OCI-LY1 (cell line): ENCODE results near the gene FAM98B.

Experiments
- H2AFZ ChIP-seq: fragments of 200-600 bp; sonication (generic), shearing (Covaris generic); 2 replicates; pipeline ENCODE4 v1.6.0; 2014; ENCODE audit warnings: antibody characterized with exemption, mild to moderate bottlenecking, low read length
- H3F3A ChIP-seq: fragments of 200-600 bp; sonication (generic), shearing (Covaris generic); 2 replicates; pipeline ENCODE4 v1.6.0; 2014; ENCODE audit warnings: mild to moderate bottlenecking, antibody characterized with exemption, low read length, moderate library complexity; ENCODE audit not compliant: insufficient read depth
- H3K27ac ChIP-seq: fragments of 200-600 bp; sonication (generic); 2 replicates; pipeline ENCODE4 v1.5.1; 2014; ENCODE audit warnings: low read length, mixed run types, mild to moderate bottlenecking, low read depth; ENCODE audit not compliant: poor library complexity, severe bottlenecking
- H3K27me3 ChIP-seq: fragments of 200-600 bp; sonication (generic); 2 replicates; pipeline ENCODE4 v1.6.0; 2014; ENCODE audit warnings: antibody characterized with exemption, mild to moderate bottlenecking, low read length, moderate library complexity; ENCODE audit not compliant: insufficient read depth
- H3K36me3 ChIP-seq: fragments of 200-600 bp; sonication (generic); 2 replicates; pipeline ENCODE4 v1.6.1; 2014; ENCODE audit warnings: mild to moderate bottlenecking, antibody characterized with exemption, low read length, moderate library complexity, mixed read lengths; ENCODE audit not compliant: insufficient read depth
- H3K4me1 ChIP-seq: fragments of 200-600 bp; sonication (generic); 2 replicates; pipeline ENCODE4 v1.5.1; 2014; ENCODE audit warnings: mild to moderate bottlenecking, low read length, moderate library complexity; ENCODE audit not compliant: insufficient read depth, severe bottlenecking
- H3K4me2 ChIP-seq: fragments of 200-600 bp; sonication (generic), shearing (Covaris generic); 2 replicates; pipeline ENCODE4 v1.6.1; 2014; ENCODE audit warnings: low read length
- H3K4me3 ChIP-seq: fragments of 200-600 bp; sonication (generic); 2 replicates; pipeline ENCODE4 v1.5.1; 2014; ENCODE audit warnings: low read length, low read depth, mild to moderate bottlenecking, mixed read lengths; ENCODE audit not compliant: poor library complexity, severe bottlenecking
- H3K79me2 ChIP-seq: fragments of 200-600 bp; shearing (Covaris generic); 2 replicates; pipeline ENCODE4 v1.6.1; 2016; ENCODE audit warnings: mixed run types, low read length, mixed read lengths; ENCODE audit not compliant: insufficient read depth
- H3K9ac ChIP-seq: fragments of 200-600 bp; sonication (generic), shearing (Covaris generic); 2 replicates; pipeline ENCODE4 v1.6.1; 2014; ENCODE audit warnings: mild to moderate bottlenecking, low read length, mixed read lengths
- H3K9me2 ChIP-seq: fragments of 200-600 bp; sonication (generic), shearing (Covaris generic); 2 replicates; pipeline ENCODE4 v1.6.1; 2014; ENCODE audit warnings: low read depth, mild to moderate bottlenecking, low read length, mixed read lengths
- H3K9me3 ChIP-seq: fragments of 200-600 bp; shearing (Covaris generic); 2 replicates; pipeline ENCODE4 v1.6.1; 2014; ENCODE audit warnings: low read length, mixed read lengths
- H4K20me1 ChIP-seq: fragments of 200-600 bp; sonication (generic), shearing (Covaris generic); 2 replicates; pipeline ENCODE4 v1.6.0; 2016; ENCODE audit warnings: mild to moderate bottlenecking, low read length; ENCODE audit not compliant: insufficient read depth
- EZH2 ChIP-seq: fragments of 200-600 bp; sonication (generic), shearing (Covaris generic); IDR thresholded peaks from 2 replicates; pipeline ENCODE4 v1.8.0; 2017; ENCODE audit warnings: borderline replicate concordance, mixed run types, mild to moderate bottlenecking, antibody characterized with exemption, low read length, moderate library complexity, mixed read lengths
- TF ChIP-seq, protein P1 (sequence below): fragments of 200-600 bp; sonication (generic), shearing (Covaris generic); IDR thresholded peaks from 2 replicates; pipeline ENCODE4 v1.5.1; 2017; ENCODE audit warnings: mild to moderate bottlenecking, antibody characterized with exemption, low read length, moderate library complexity, mixed read lengths

Gene FAM98B

DNA sequence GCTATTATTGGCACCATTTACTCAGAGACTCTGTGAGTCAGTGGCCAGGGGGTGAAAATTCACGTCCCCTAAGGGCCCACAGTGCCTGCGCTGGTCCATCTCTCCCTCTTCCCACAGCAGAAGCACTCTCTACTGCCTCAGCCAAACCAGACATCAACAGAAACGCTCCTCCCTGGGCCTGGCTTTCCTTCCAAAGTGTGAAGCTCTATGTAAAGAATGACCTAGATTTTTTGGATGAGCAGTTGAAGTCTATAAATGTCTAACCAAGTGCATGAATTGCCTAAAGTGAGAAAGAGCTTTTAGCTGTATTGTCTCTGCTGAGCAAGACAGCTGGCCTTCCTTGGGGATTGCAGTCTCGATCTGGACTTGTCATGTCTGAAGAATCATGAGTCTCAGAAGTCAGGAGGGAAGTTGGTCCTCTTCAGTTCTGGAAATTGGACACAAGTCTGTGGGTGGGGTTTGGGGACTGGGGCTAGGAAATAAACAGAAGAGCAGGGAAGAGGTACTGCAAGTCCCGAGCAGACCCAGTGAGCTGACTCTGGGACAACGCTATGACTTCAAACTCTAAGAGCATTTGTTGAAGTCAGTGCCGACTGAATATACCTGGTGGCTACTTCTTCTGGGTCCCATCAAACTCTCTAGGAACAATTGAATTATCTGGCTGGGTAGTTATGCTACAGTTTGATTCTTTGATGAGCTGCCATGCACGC lies 81.7 kb downstream of the FAM98B start:
- Histone ChIP-seq H3K9me2 (no peaks in the 10 kb centered on the region), H3K4me2 (no peak overlapping the region), H4K20me1 (no peaks in the 10 kb centered on the region), H3K4me3 (no peak overlapping the region), H3K27ac (no peak overlapping the region), H3K9ac (no peak overlapping the region), H3K79me2 (no peaks in the 10 kb centered on the region), H3K9me3 (no peaks in the 10 kb centered on the region), H3F3A (no peaks in the 10 kb centered on the region), H2AFZ (no peak overlapping the region), H3K4me1 (no peaks in the 10 kb centered on the region), H3K27me3 (no peaks in the 10 kb centered on the region), H3K36me3 (peaks cover 5% of the 10 kb centered on the region; the same call in 1 of the 2 replicates)
- TF ChIP-seq, protein P1, sequence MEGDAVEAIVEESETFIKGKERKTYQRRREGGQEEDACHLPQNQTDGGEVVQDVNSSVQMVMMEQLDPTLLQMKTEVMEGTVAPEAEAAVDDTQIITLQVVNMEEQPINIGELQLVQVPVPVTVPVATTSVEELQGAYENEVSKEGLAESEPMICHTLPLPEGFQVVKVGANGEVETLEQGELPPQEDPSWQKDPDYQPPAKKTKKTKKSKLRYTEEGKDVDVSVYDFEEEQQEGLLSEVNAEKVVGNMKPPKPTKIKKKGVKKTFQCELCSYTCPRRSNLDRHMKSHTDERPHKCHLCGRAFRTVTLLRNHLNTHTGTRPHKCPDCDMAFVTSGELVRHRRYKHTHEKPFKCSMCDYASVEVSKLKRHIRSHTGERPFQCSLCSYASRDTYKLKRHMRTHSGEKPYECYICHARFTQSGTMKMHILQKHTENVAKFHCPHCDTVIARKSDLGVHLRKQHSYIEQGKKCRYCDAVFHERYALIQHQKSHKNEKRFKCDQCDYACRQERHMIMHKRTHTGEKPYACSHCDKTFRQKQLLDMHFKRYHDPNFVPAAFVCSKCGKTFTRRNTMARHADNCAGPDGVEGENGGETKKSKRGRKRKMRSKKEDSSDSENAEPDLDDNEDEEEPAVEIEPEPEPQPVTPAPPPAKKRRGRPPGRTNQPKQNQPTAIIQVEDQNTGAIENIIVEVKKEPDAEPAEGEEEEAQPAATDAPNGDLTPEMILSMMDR: no peak
- TF ChIP-seq EZH2: no peak

- Histone ChIP-seq H3K27ac (no peak overlapping the region), H3K4me3 (no peak overlapping the region), H3K36me3 (peaks cover 5% of the 10 kb centered on the region; the same call in 1 of the 2 replicates), H3K4me2 (no peak overlapping the region), H4K20me1 (no peaks in the 10 kb centered on the region), H3K27me3 (no peaks in the 10 kb centered on the region), H3K4me1 (no peaks in the 10 kb centered on the region), H3K9ac (no peak overlapping the region), H3K9me3 (no peaks in the 10 kb centered on the region), H3F3A (no peaks in the 10 kb centered on the region), H3K79me2 (no peaks in the 10 kb centered on the region), H3K9me2 (no peaks in the 10 kb centered on the region), H2AFZ (no peak overlapping the region)
- TF ChIP-seq, protein P1: no peak
- no peak for TF ChIP-seq EZH2
Observed at GRCh38 chr15:38536201-38536676, 82.3 kb downstream of the FAM98B start.
